Measurements from ENCODE around the gene PDE8A. TPM values are rescaled to one million over a fixed set of nuclear protein-coding genes. Genes with fewer than 3 reads are reported as not detected.
"Not testable (repeated sequence)": the region's sequence is repeated elsewhere in the genome, so short reads cannot be mapped to it uniquely, and the experiment has no call there.

Gene PDE8A

GRCh38 chr15:85171736-85172135 lies 190.1 kb downstream of the PDE8A start:
- no peak overlapping the region for H3K4me3 ChIP-seq (ENCODE audit: low read length)
- peaks cover 12% of the 10 kb centered on the region for H3K9me3 ChIP-seq (replicated peaks; ENCODE audit: low read length)
- no peak overlapping the region for H3K9ac ChIP-seq (ENCODE audit: low read depth, low read length)
- peaks cover 7% of the 10 kb centered on the region for H3K27me3 ChIP-seq (ENCODE audit: control insufficient read depth, insufficient read depth, low read length)
- H3K4me1 ChIP-seq (ENCODE audit: control insufficient read depth, insufficient read depth, low read length) = peaks cover under 1% of the 10 kb centered on the region
- H3K4me2 ChIP-seq (ENCODE audit: low read length) = no peak overlapping the region
- no peaks in the 10 kb centered on the region for H3K36me3 ChIP-seq (ENCODE audit: insufficient read depth, low read length)

DNA sequence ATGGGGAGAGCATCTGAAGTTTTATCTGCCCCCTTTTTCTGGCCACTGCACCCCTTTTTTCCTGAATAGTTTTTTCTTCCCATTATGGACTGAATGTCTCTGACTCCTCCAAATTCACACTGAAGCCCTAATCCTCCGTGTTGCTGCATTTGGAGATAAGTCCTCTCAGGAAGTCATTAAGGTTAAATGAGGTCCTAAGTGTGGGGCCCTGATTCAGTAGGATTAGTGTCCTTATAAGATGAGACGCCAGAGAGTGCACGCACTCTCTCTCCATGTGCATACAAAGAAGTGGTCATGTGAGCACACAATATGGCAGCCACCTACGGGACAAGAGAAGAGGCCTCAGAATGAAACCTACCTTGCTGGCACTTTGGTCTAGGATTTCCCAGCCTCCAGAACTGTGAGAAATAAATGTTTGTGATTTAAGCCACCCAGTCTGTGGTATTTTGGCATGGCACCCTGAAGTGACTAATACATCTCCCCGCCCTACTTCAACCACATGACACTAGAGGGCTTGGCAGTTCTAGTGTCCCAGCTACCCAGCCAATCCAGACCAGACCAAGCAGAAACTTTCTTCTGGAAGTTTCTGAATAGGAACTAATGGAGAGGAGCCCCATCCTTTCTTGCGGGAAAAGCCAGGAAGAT lies 191.3 kb downstream of the PDE8A start:
- H3K4me3 ChIP-seq (ENCODE audit: low read length) = no peak overlapping the region
- peaks cover 12% of the 10 kb centered on the region for H3K9me3 ChIP-seq (replicated peaks; ENCODE audit: low read length)
- H3K36me3 ChIP-seq (ENCODE audit: insufficient read depth, low read length) = no peaks in the 10 kb centered on the region
- H3K27me3 ChIP-seq (ENCODE audit: control insufficient read depth, insufficient read depth, low read length) = peaks cover 7% of the 10 kb centered on the region
- H3K4me1 ChIP-seq (ENCODE audit: control insufficient read depth, insufficient read depth, low read length) = peaks cover 9% of the 10 kb centered on the region
- H3K9ac ChIP-seq (ENCODE audit: low read depth, low read length) = no peak overlapping the region
- no peak overlapping the region for H3K4me2 ChIP-seq (ENCODE audit: low read length)

- H3K9ac ChIP-seq (ENCODE audit: low read depth, low read length); H3K4me1 ChIP-seq (ENCODE audit: control insufficient read depth, insufficient read depth, low read length); H3K27me3 ChIP-seq (ENCODE audit: control insufficient read depth, insufficient read depth, low read length); H3K4me3 ChIP-seq (ENCODE audit: low read length); H3K36me3 ChIP-seq (ENCODE audit: insufficient read depth, low read length); H3K4me2 ChIP-seq (ENCODE audit: low read length): not testable (repeated sequence)
- peaks cover 12% of the 10 kb centered on the region for H3K9me3 ChIP-seq (replicated peaks; ENCODE audit: low read length)
Measured at GRCh38 chr15:85173630-85174029, 192.0 kb downstream of the PDE8A start.

GRCh38 chr15:85174521-85174920 lies 192.9 kb downstream of the PDE8A start:
- Histone ChIP-seq H3K4me2 (ENCODE audit: low read length) (no peak overlapping the region), H3K36me3 (ENCODE audit: insufficient read depth, low read length) (no peaks in the 10 kb centered on the region), H3K27me3 (ENCODE audit: control insufficient read depth, insufficient read depth, low read length) (peaks cover 3% of the 10 kb centered on the region), H3K9me3 (replicated peaks; ENCODE audit: low read length) (peaks cover 12% of the 10 kb centered on the region), H3K4me1 (ENCODE audit: control insufficient read depth, insufficient read depth, low read length) (peaks cover 9% of the 10 kb centered on the region), H3K4me3 (ENCODE audit: low read length) (no peak overlapping the region), H3K9ac (ENCODE audit: low read depth, low read length) (no peak overlapping the region)

DNA sequence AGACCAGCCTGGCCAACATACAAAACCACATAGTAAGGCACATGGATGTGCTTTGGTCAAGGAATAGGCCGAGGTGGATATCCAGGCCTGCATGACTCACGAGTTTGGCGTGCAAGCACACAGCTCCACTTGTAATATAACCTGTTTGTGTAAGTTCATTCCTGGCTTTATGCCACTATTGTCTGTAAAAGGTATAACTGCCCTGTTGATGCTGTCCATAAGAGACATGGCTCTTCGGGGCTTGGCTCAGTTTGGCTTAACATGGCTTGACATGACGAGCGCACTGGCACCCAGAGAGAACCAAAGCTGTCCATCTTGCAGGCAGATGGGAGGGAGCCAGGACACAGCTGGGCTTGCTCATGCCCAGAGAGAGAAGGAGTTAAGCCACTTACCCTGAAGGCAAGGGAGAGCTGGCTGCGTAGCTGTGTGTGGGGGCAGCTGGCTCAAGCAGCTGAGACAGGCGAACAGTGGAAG lies 195.4 kb downstream of the PDE8A start:
- peak overlapping the region; percentile 52 for H3K4me2 ChIP-seq (ENCODE audit: low read length)
- H3K9ac ChIP-seq (ENCODE audit: low read depth, low read length); H3K27me3 ChIP-seq (ENCODE audit: control insufficient read depth, insufficient read depth, low read length); H3K36me3 ChIP-seq (ENCODE audit: insufficient read depth, low read length); H3K4me1 ChIP-seq (ENCODE audit: control insufficient read depth, insufficient read depth, low read length); H3K9me3 ChIP-seq (replicated peaks; ENCODE audit: low read length); H3K4me3 ChIP-seq (ENCODE audit: low read length): not testable (repeated sequence)

GRCh38 chr15:85178308-85178707 lies 196.7 kb downstream of the PDE8A start:
- Histone ChIP-seq H3K9me3 (replicated peaks; ENCODE audit: low read length) (no peaks in the 10 kb centered on the region), H3K27me3 (ENCODE audit: control insufficient read depth, insufficient read depth, low read length) (peaks cover 9% of the 10 kb centered on the region), H3K4me2 (ENCODE audit: low read length) (no peak overlapping the region), H3K9ac (ENCODE audit: low read depth, low read length) (no peak overlapping the region), H3K4me1 (ENCODE audit: control insufficient read depth, insufficient read depth, low read length) (peaks cover 9% of the 10 kb centered on the region), H3K36me3 (ENCODE audit: insufficient read depth, low read length) (no peaks in the 10 kb centered on the region), H3K4me3 (ENCODE audit: low read length) (no peak overlapping the region)

GRCh38 chr15:85179700-85180099 lies 198.0 kb downstream of the PDE8A start:
- H3K9me3 ChIP-seq (replicated peaks; ENCODE audit: low read length) = no peaks in the 10 kb centered on the region
- no peak overlapping the region for H3K9ac ChIP-seq (ENCODE audit: low read depth, low read length)
- peaks cover 9% of the 10 kb centered on the region for H3K4me1 ChIP-seq (ENCODE audit: control insufficient read depth, insufficient read depth, low read length)
- H3K4me3 ChIP-seq (ENCODE audit: low read length) = no peak overlapping the region
- no peaks in the 10 kb centered on the region for H3K36me3 ChIP-seq (ENCODE audit: insufficient read depth, low read length)
- H3K27me3 ChIP-seq (ENCODE audit: control insufficient read depth, insufficient read depth, low read length) = peaks cover 9% of the 10 kb centered on the region
- H3K4me2 ChIP-seq (ENCODE audit: low read length) = no peak overlapping the region

DNA sequence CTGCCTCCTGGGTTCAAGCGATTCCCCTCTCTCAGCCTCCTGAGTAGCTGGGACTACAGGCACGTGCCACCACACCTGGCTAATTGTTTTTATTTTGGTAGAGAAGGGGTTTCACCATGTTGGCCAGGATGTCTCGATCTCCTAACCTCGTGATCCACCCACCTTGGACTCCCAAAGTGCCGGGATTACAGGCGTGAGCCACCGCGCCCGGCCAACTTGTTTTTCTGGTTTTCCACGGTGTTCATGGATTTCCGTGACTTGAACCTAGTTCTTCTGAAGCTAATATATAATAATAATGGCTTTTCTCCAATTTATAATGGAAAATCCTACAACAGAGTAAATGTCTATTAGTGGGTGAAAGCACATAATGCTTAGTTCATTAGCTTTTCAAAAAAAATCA lies 203.7 kb downstream of the PDE8A start:
- H3K4me1 ChIP-seq (ENCODE audit: control insufficient read depth, insufficient read depth, low read length); H3K36me3 ChIP-seq (ENCODE audit: insufficient read depth, low read length); H3K9ac ChIP-seq (ENCODE audit: low read depth, low read length); H3K4me2 ChIP-seq (ENCODE audit: low read length); H3K9me3 ChIP-seq (replicated peaks; ENCODE audit: low read length); H3K4me3 ChIP-seq (ENCODE audit: low read length); H3K27me3 ChIP-seq (ENCODE audit: control insufficient read depth, insufficient read depth, low read length): not testable (repeated sequence)

DNA sequence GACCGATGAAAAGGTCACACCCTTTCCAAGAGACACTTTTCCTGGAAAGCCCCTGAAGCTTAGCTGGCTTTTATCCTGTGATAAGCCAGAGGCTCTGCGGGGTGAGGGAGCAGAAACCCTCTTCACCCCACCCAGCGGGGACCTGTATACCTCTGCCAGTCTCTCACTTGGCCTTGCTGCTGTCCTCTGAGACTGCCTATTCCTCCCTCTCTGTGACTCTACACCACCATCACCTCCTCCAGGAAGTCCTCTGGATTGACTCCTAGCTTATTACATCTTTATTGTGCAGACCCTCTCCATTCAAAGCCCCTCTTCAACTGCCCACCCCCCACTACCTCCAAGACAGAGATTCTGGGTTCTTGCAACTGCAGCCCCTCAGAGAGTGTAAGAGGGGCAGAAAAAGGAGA lies 206.5 kb downstream of the PDE8A start:
- not testable (repeated sequence) for H3K4me1 ChIP-seq (ENCODE audit: control insufficient read depth, insufficient read depth, low read length); H3K4me3 ChIP-seq (ENCODE audit: low read length); H3K9ac ChIP-seq (ENCODE audit: low read depth, low read length); H3K27me3 ChIP-seq (ENCODE audit: control insufficient read depth, insufficient read depth, low read length); H3K4me2 ChIP-seq (ENCODE audit: low read length); H3K36me3 ChIP-seq (ENCODE audit: insufficient read depth, low read length); H3K9me3 ChIP-seq (replicated peaks; ENCODE audit: low read length)

Small RNA genes lying within 50 kb of the gene (small RNA-seq; reads per million reads assigned to genes)
- not detected for gene AC044860.2
- not detected for gene RNU6-339P
- gene RNU6-796P = not detected

All from skeletal muscle satellite cell (primary cell).